H9 (cell line): Measurements from ENCODE around the gene CYREN. TPM values are rescaled to one million over a fixed set of nuclear protein-coding genes. Genes with fewer than 3 reads are reported as not detected.

Experiments used
- DNase-seq: peaks from one replicate; pipeline ENCODE4 v3.0.0-alpha.2; 2017
- H2AFZ ChIP-seq: one replicate; pipeline ENCODE4 v1.6.1; 2013; ENCODE audit warnings: mild to moderate bottlenecking, low read length, control low read depth, moderate library complexity
- H2AK5ac ChIP-seq: 2 replicates; pipeline ENCODE4 v1.6.1; 2013; ENCODE audit warnings: low read length, control low read depth, mixed read lengths; ENCODE audit not compliant: insufficient read length
- H2BK120ac ChIP-seq: one replicate; pipeline ENCODE4 v1.6.1; 2013; ENCODE audit warnings: low read depth, mild to moderate bottlenecking, low read length, control low read depth, inconsistent platforms; ENCODE audit not compliant: poor library complexity, severe bottlenecking
- H2BK12ac ChIP-seq: 2 replicates; pipeline ENCODE4 v1.6.1; 2013; ENCODE audit warnings: low read length, control low read depth, mixed read lengths, low read depth; ENCODE audit not compliant: insufficient read length
- H2BK15ac ChIP-seq: 2 replicates; pipeline ENCODE4 v1.6.1; 2013; ENCODE audit warnings: low read depth, low read length, control low read depth
- H2BK20ac ChIP-seq: one replicate; pipeline ENCODE4 v1.6.1; 2013; ENCODE audit warnings: low read depth, mild to moderate bottlenecking, low read length, control low read depth, inconsistent platforms; ENCODE audit not compliant: poor library complexity, severe bottlenecking
- H2BK5ac ChIP-seq: 2 replicates; pipeline ENCODE4 v1.6.1; 2013; ENCODE audit warnings: low read length, control low read depth, mixed read lengths; ENCODE audit not compliant: insufficient read length
- H3K14ac ChIP-seq: 2 replicates; pipeline ENCODE4 v1.6.1; 2013; ENCODE audit warnings: low read length, control low read depth; ENCODE audit not compliant: insufficient read depth
- H3K18ac ChIP-seq: 2 replicates; pipeline ENCODE4 v1.6.1; 2013; ENCODE audit warnings: low read depth, mild to moderate bottlenecking, mixed read lengths, low read length, control low read depth; ENCODE audit not compliant: insufficient read length
- H3K23ac ChIP-seq: 2 replicates; pipeline ENCODE4 v1.6.1; 2013; ENCODE audit warnings: low read length, control low read depth, mixed read lengths, low read depth; ENCODE audit not compliant: insufficient read length
- H3K23me2 ChIP-seq: 2 replicates; pipeline ENCODE4 v1.6.1; 2013; ENCODE audit warnings: low read depth, mild to moderate bottlenecking, mixed read lengths, low read length, control low read depth; ENCODE audit not compliant: insufficient read length, poor library complexity, severe bottlenecking
- H3K27ac ChIP-seq: 2 replicates; pipeline ENCODE4 v1.5.1; 2013; ENCODE audit warnings: low read length, control low read depth, mixed read lengths, low read depth; ENCODE audit not compliant: insufficient read length
- H3K27me3 ChIP-seq: 2 replicates; pipeline ENCODE4 v1.6.1; 2013; ENCODE audit warnings: low read length, control low read depth, inconsistent platforms; ENCODE audit not compliant: insufficient read depth
- H3K4ac ChIP-seq: 2 replicates; pipeline ENCODE4 v1.6.1; 2013; ENCODE audit warnings: low read depth, mild to moderate bottlenecking, control low read depth, inconsistent platforms, low read length, moderate library complexity
- H3K4me1 ChIP-seq: 2 replicates; pipeline ENCODE4 v1.6.1; 2013; ENCODE audit warnings: low read length, control low read depth, inconsistent platforms; ENCODE audit not compliant: insufficient read depth
- H3K4me2 ChIP-seq: 2 replicates; pipeline ENCODE4 v1.6.1; 2013; ENCODE audit warnings: low read length, control low read depth, mixed read lengths; ENCODE audit not compliant: insufficient read length, insufficient read depth
- H3K56ac ChIP-seq: 2 replicates; pipeline ENCODE4 v1.6.1; 2013; ENCODE audit warnings: low read depth, mild to moderate bottlenecking, mixed read lengths, low read length, control low read depth; ENCODE audit not compliant: insufficient read length
- H3K79me1 ChIP-seq: 2 replicates; pipeline ENCODE4 v1.6.1; 2013; ENCODE audit warnings: low read depth, mild to moderate bottlenecking, moderate library complexity, low read length, control low read depth, inconsistent platforms; ENCODE audit not compliant: insufficient read depth, poor library complexity, severe bottlenecking
- H3K79me2 ChIP-seq: 2 replicates; pipeline ENCODE4 v1.6.1; 2013; ENCODE audit warnings: low read length, control low read depth, inconsistent platforms; ENCODE audit not compliant: insufficient read depth
- H3K9ac ChIP-seq: 2 replicates; pipeline ENCODE4 v1.6.1; 2013; ENCODE audit warnings: low read length, control low read depth, mixed read lengths; ENCODE audit not compliant: insufficient read length; ENCODE audit errors: extremely low read depth
- H3K9me3 ChIP-seq: one replicate; pipeline ENCODE4 v1.6.1; 2013; ENCODE audit warnings: low read depth, low read length, inconsistent platforms; ENCODE audit not compliant: control insufficient read depth
- H3T11ph ChIP-seq: one replicate; pipeline ENCODE4 v1.6.1; 2013; ENCODE audit warnings: mild to moderate bottlenecking, low read length, control low read depth, inconsistent platforms
- H4K20me1 ChIP-seq: one replicate; pipeline ENCODE4 v1.6.1; 2013; ENCODE audit not compliant: control insufficient read depth, insufficient read length, insufficient read depth
- H4K5ac ChIP-seq: 2 replicates; pipeline ENCODE4 v1.6.1; 2013; ENCODE audit warnings: low read depth, mild to moderate bottlenecking, mixed read lengths, low read length, control low read depth; ENCODE audit not compliant: insufficient read length
- H4K8ac ChIP-seq: replicated peaks from 2 replicates; pipeline ENCODE4 v1.6.1; 2013; ENCODE audit warnings: low read length, control low read depth, mixed read lengths, low read depth; ENCODE audit not compliant: insufficient read length
- H4K91ac ChIP-seq: 2 replicates; pipeline ENCODE4 v1.6.1; 2013; ENCODE audit warnings: low read depth, mild to moderate bottlenecking, moderate library complexity, mixed read lengths, low read length, control low read depth; ENCODE audit not compliant: insufficient read length
- H3K27ac Mint-ChIP-seq, 3 experiments: 2 replicates in 2 of 3; 3 replicates in 1 of 3; pipeline ENCODE4 v1.8.0; 2020 to 2021; ENCODE audit warnings: mixed read lengths in 3 of 3, mild to moderate bottlenecking in 1 of 3, moderate library complexity in 1 of 3
- H3K27me3 Mint-ChIP-seq: 2 replicates; pipeline ENCODE4 v1.8.0; 2021; ENCODE audit warnings: low read depth, mild to moderate bottlenecking, moderate library complexity, mixed read lengths
- H3K36me3 Mint-ChIP-seq, 3 experiments: 2 replicates in 2 of 3; 3 replicates in 1 of 3; pipeline ENCODE4 v1.8.0; 2020 to 2021; ENCODE audit warnings: low read depth in 3 of 3, mixed read lengths in 3 of 3; ENCODE audit not compliant: insufficient read depth in 1 of 3
- H3K4me1 Mint-ChIP-seq, 2 experiments: 2 replicates each; pipeline ENCODE4 v1.8.0; 2020; ENCODE audit warnings: mixed read lengths in 2 of 2
- H3K4me3 Mint-ChIP-seq, 2 experiments: 2 replicates in 1 of 2; 3 replicates in 1 of 2; pipeline ENCODE4 v1.8.0; 2020 to 2021; ENCODE audit warnings: mild to moderate bottlenecking in 2 of 2, mixed read lengths in 2 of 2, moderate library complexity in 1 of 2
- H3K9me3 Mint-ChIP-seq, 2 experiments: 2 replicates in 1 of 2; 3 replicates in 1 of 2; pipeline ENCODE4 v1.8.0; 2020; ENCODE audit warnings: mild to moderate bottlenecking in 2 of 2, mixed read lengths in 2 of 2, moderate library complexity in 1 of 2
- WGBS: extraction: QIAGEN DNeasy Blood & Tissue Kit; methylation state at CpG from one replicate; pipeline ENCODE4 v1.1.7; 2013; ENCODE audit warnings: missing lambda C conversion rate, low lambda C conversion rate, mixed read lengths; ENCODE audit not compliant: insufficient read length; ENCODE audit errors: extremely low coverage; 5-methylcytosine and 5-hydroxymethylcytosine counted together
- total RNA-seq: library from RNA; stranded (reverse); gene quantifications from 2 replicates; pipeline ENCODE4 v1.2.1, GENCODE V29; 2021
- TF ChIP-seq, protein P1 (sequence below): fragments of 200-600 bp; sonication (generic); conservative IDR thresholded peaks from 3 replicates; pipeline ENCODE4 v1.8.0; 2021; ENCODE audit warnings: antibody characterized with exemption, mild to moderate bottlenecking

CYREN gene
- total RNA-seq, 1 experiment from 2014 or later: 72.0 TPM

DNA sequence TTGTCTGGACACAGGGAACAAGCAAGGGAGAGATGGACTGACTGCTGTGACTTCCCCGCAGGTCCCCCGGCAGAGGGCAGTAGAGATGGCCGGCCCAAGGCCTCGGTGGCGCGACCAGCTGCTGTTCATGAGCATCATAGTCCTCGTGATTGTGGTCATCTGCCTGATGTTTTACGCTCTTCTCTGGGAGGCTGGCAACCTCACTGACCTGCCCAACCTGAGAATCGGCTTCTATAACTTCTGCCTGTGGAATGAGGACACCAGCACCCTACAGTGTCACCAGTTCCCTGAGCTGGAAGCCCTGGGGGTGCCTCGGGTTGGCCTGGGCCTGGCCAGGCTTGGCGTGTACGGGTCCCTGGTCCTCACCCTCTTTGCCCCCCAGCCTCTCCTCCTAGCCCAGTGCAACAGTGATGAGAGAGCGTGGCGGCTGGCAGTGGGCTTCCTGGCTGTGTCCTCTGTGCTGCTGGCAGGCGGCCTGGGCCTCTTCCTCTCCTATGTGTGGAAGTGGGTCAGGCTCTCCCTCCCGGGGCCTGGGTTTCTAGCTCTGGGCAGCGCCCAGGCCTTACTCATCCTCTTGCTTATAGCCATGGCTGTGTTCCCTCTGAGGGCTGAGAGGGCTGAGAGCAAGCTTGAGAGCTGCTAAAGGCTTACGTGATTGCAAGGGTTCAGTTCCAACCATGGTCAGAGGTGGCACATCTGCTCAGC lies 6.0 kb downstream of the CYREN start:
- no peak overlapping the region for H3K18ac ChIP-seq
- no peaks in the 10 kb centered on the region for H3K27me3 Mint-ChIP-seq
- H4K5ac ChIP-seq: no peak overlapping the region
- no peak overlapping the region for H4K91ac ChIP-seq
- no peak overlapping the region for H3K4ac ChIP-seq
- H3K4me1 ChIP-seq: peaks cover 5% of the 10 kb centered on the region; the same call in 1 of the 2 replicates
- no peak overlapping the region for H4K8ac ChIP-seq
- no peak overlapping the region for H2BK15ac ChIP-seq
- H2BK12ac ChIP-seq: no peak overlapping the region
- no peaks in the 10 kb centered on the region; the same call in 1 of the 2 replicates for H3K79me2 ChIP-seq
- WGBS: no CpG with 5 or more reads among the region's 18 CpGs
- no peak overlapping the region for H2BK20ac ChIP-seq
- H3K23ac ChIP-seq: no peak overlapping the region
- H3K4me2 ChIP-seq: no peak overlapping the region
- no peaks in the 10 kb centered on the region for H4K20me1 ChIP-seq
- no peaks in the 10 kb centered on the region for H3K9me3 ChIP-seq
- peaks cover 3% of the 10 kb centered on the region for H3K23me2 ChIP-seq
- H2BK5ac ChIP-seq: no peak overlapping the region
- peak; percentile 18 for DNase-seq
- no peak overlapping the region for H3K27ac ChIP-seq
- no peak overlapping the region for H3K4me3 Mint-ChIP-seq
- H3K79me1 ChIP-seq: no peaks in the 10 kb centered on the region
- H3K9me3 Mint-ChIP-seq: peaks cover 23 to 30% of the 10 kb centered on the region in 2 experiments
- peaks cover 26 to 27% of the 10 kb centered on the region in 2 experiments for H3K4me1 Mint-ChIP-seq
- peaks cover 75 to 91% (median 89%) of the 10 kb centered on the region in 3 experiments for H3K36me3 Mint-ChIP-seq
- H2BK120ac ChIP-seq: no peak overlapping the region
- no peak overlapping the region for H3K14ac ChIP-seq
- no peak overlapping the region for H3T11ph ChIP-seq
- H3K56ac ChIP-seq: no peak overlapping the region
- no peak overlapping the region for H2AFZ ChIP-seq
- H3K27me3 ChIP-seq: no peaks in the 10 kb centered on the region
- TF ChIP-seq, protein P1, sequence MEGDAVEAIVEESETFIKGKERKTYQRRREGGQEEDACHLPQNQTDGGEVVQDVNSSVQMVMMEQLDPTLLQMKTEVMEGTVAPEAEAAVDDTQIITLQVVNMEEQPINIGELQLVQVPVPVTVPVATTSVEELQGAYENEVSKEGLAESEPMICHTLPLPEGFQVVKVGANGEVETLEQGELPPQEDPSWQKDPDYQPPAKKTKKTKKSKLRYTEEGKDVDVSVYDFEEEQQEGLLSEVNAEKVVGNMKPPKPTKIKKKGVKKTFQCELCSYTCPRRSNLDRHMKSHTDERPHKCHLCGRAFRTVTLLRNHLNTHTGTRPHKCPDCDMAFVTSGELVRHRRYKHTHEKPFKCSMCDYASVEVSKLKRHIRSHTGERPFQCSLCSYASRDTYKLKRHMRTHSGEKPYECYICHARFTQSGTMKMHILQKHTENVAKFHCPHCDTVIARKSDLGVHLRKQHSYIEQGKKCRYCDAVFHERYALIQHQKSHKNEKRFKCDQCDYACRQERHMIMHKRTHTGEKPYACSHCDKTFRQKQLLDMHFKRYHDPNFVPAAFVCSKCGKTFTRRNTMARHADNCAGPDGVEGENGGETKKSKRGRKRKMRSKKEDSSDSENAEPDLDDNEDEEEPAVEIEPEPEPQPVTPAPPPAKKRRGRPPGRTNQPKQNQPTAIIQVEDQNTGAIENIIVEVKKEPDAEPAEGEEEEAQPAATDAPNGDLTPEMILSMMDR: peak; percentile 26; the same call in 2 of the 3 replicates
- no peak overlapping the region; a peak in 1 of 7 replicates for H3K27ac Mint-ChIP-seq
- H3K9ac ChIP-seq: no peak overlapping the region
- H2AK5ac ChIP-seq: no peak overlapping the region
